NCI-H774 (cell line): ENCODE results near the gene GSTO2.
A peak's percentile ranks its signal among the peaks of the same experiment; 100 is the strongest.

Source experiments
- DNase-seq: peaks from one replicate; lab custom pipeline; 2025; lab: John Stamatoyannopoulos, UW

The GSTO2 gene

DNA sequence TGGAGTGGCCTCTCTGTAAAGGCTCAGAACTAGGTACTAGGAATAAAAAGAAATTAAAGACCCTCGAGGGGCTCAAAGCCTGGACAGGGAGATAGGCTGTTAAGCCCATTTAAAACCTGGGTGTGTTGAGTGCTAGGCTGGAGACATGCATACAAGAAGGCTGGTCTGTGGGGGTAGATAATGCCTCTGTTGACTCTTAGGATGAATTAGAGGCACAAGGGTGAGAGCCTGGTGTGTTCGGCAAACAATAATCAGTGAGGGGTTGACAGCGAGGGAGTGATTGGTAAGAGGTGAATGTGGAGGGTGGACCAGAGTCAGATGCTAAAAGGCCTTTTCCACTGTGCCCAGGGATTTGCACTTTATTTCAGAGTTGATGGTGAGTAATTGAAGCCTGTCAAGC lies 12.7 kb downstream of the GSTO2 start:
- no peak for DNase-seq

DNA sequence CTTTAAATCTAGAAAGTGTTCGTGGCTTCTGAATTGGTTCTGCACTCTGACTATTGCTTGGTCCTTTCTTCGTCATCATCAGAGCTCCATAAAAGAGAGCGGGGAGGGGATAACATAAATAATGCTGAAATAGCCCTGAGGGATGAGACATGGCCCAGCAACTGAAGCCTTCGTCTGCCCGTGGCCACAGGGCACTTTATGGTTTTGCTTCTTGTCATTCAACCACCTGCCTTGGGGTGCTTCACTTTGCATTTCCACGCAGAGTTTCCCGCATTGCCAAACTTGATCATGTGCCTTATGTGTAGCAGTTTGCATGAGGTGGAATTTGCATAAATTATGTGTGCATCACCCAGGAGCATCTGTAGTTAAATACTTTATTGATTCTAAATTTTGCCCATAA lies 15.9 kb downstream of the GSTO2 start:
- no peak for DNase-seq

- no peak for DNase-seq
Observed at GRCh38 chr10:104286939-104287338, 18.0 kb downstream of the GSTO2 start.

- no peak for DNase-seq
Observed at GRCh38 chr10:104288355-104288754, 19.4 kb downstream of the GSTO2 start.

- DNase-seq, result no peak
Observed at GRCh38 chr10:104291439-104291951, 22.5 kb downstream of the GSTO2 start.

DNA sequence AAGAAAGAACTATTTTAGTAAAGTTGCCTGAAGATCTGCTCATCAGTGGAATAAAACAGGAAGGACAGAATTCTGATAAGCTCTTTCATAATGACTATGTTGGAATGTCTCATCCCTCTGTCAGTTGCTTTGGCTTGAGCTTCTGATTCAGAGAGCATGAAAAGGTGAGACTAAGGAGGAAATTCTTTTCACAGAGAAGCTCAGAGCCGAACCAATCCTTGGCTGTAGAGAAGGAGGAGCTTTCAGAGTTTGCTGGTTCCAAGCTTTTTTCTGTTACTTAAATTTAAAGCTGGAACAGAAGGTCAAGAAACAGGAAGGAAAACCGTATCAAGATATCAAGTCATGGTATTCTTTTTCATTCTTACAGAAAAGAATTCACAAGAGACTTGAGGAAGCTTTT lies 24.0 kb downstream of the GSTO2 start:
- DNase-seq, result no peak

- DNase-seq, result no peak
Observed at GRCh38 chr10:104293781-104294321, 24.9 kb downstream of the GSTO2 start.

DNA sequence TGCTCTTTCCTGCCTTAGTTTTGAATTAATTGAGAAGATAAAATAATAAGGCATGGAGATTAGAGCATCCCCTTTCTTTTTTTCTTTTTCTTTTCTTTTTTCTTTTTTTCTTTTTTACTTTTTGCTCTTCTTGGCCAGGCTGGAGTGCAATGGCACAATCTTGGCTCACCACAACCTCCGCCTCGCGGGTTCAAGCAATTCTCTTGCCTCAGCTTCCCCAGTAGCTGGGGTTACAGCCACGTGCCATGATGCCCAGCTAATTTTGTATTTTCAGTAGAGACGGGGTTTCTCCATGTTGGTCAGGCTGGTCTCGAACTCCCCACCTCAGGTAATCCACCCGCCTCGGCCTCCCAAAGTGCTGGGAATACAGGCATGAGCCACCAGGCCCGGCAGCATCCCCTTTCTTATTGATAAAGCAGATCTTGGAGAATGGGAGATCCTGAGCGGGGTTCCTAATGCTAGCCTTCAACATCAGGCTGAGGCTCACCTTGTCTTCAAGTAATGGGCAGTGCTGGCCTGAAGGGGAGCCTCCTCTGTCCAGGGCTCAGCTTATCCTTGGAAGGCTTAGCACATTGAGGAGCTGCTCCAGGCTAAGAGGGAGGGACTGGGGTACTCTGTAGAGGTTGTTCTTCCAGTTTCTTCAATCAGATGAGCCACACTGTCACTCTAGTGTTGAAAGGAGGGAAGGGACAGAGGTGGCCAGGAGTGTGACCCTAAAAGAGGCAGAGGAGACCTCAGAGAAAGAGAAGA lies 27.9 kb downstream of the GSTO2 start:
- DNase-seq, result no peak

DNA sequence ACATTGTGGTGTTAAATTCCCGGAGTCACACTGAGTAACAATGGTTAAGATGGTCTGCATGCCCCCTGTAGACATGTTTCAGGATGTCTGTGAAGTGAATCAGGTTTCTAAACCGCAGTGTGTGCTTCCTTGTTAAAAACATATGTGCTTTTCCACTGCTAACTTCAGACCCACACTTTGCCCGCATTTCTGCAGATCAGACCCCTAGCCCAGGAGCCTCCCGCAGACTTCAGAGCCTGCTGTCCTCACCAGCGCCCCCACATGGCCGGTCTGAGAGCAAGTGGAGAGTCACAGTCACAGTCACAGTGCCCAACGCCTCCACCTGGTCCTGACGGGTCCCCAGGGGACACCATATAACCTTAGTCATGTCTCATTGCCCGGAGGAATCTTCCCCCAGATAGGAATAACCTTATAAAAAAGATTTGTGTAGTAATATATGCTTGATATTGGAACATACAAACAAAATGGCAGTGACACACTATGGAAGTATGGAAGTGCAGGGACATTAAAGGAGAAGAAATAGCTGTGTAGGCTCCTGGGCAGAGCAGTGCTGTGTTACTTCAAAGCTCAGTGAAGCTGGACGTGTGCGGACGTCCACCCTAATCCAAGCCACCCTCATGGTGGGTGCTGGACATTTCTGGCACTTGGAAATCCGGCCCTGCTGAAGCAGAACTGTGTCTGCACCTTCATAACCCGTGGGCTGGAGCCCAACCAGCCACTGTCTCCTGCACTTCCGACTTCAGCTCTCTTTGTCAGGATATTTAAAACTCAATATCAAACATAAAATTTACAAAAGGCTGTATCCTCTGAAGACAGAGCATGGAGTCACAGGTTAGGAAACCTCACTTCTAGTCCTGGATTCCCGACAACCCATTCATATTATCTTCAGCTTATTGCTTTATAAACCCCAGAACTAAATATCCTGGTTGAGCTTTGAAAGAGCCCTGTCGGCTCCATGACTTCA lies 29.0 kb downstream of the GSTO2 start:
- no peak for DNase-seq

DNA sequence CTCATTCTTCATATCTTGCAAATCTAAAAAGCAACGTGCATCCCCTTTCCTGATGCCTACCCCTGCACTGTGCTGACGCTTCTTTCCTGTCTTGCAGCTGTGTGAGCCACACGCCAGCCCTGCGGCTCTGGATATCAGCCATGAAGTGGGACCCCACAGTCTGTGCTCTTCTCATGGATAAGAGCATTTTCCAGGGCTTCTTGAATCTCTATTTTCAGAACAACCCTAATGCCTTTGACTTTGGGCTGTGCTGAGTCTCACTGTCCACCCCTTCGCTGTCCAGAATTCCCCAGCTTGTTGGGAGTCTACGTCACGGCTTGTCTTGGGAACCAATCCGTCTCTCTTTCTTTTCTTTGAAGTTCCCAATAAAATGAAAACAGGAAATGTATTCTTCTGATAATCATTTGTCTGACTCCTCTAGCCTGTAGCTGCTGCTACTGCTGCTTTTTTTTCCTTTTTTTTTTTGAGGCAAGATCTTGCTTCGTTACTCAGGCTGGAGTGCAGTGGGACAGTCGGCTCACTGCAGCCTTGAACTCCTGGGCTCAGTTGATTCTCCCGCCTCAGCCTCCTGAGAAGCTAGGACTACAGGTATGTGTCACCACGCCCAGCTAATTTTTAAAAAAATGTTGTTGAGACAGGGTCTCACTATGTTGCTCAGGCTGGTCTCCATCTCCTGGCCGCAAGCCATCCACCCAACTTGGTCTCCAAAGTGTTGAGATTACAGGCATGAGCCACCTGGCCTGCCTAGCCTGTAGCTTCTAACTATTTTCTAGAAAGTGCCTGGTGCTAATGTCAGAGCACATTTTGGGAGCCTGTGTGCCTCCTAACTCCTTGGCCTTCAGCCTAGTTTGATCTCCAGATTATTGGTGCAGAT lies 30.3 kb downstream of the GSTO2 start:
- no peak for DNase-seq

- DNase-seq, result no peak
Observed at GRCh38 chr10:104300002-104300735, 31.2 kb downstream of the GSTO2 start.

GRCh38 chr10:104300736-104301292 lies 31.8 kb downstream of the GSTO2 start:
- DNase-seq, result peak; percentile 56

- no peak for DNase-seq
Observed at GRCh38 chr10:104301907-104302690, 33.1 kb downstream of the GSTO2 start.

- no peak for DNase-seq
Observed at GRCh38 chr10:104303594-104304355, 34.8 kb downstream of the GSTO2 start.

DNA sequence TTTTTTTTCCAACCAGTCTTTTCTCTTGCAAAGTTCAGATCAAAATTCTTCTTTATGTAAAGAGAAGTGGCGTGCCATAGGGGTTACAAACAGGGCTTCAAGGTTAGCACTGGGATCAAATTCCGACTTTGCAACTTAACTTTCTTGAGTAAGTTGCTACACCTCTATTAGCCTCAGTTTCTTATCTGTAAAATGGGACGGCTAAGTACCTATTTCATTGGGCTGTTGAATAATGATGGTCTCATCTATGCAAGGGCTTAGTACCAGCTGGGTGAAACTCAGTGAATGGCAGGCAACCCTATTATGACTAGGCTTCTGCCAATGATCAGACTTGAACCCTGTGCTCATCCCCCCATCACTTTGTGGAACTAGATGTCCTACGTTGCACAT lies 35.4 kb downstream of the GSTO2 start:
- DNase-seq, result no peak

DNA sequence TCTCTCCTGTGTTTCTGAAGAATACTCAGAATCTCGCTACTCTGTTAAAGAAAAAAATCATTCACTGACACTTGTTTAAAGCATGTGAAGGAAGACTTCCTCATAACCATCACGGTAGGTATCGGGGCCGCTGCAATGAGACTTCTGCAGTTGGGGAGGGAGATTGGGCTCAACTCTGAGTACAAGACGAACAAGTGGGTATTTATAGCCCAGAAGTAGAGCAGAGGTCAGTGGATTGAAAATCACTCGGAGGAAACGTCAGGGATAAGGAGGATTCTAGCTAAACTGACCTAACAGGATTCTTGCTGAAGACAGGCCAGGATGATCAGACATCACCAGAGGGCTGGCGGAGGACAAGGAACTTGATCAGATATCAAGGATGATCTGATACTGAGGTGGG lies 35.9 kb downstream of the GSTO2 start:
- DNase-seq, result no peak

- no peak for DNase-seq
Observed at GRCh38 chr10:104306897-104307296, 37.9 kb downstream of the GSTO2 start.

GRCh38 chr10:104307576-104308438 lies 38.8 kb downstream of the GSTO2 start:
- DNase-seq, result no peak
